GM12878 (cell line): ENCODE results near the gene HAPSTR1. TPM values are rescaled to one million over a fixed set of nuclear protein-coding genes. Genes with fewer than 3 reads are reported as not detected.

Experiments used
- ATAC-seq: fragments of 200-7000 bp; cut with Tn5 transposase; 3 replicates; pipeline ENCODE4 v1.9.1; 2020; ENCODE audit warnings: mild to moderate bottlenecking, moderate library complexity
- BruUV-seq: library from RNA; stranded (reverse); fragments of 400-500 nt; replicated peaks from 2 replicates; lab custom pipeline; 2021; lab: Mats Ljungman, UMichigan
- CTCF ChIA-PET: fragments of 300-600 bp; sonication (Branson Sonifier 250); formaldehyde crosslinking; extraction: SDS; loops from one replicate; lab custom pipeline; 2021; ENCODE audit warnings: inconsistent platforms; lab: Yijun Ruan, JAX
- POLR2A ChIA-PET: fragments of 350-600 bp; formaldehyde crosslinking; extraction: SDS; loops from one replicate; lab custom pipeline; 2021; ENCODE audit warnings: inconsistent platforms; lab: Charles Lee
- RAD21 ChIA-PET: fragments of 300-600 bp; sonication (Branson Sonifier 250); formaldehyde crosslinking; loops from one replicate; lab custom pipeline; 2023; ENCODE audit warnings: antibody characterized with exemption; ENCODE audit not compliant: unreplicated experiment; lab: Charles Lee
- SMC1A ChIA-PET: fragments of 300-600 bp; sonication (Branson Sonifier 250); formaldehyde crosslinking; loops from one replicate; lab custom pipeline; 2023; ENCODE audit not compliant: unreplicated experiment, uncharacterized antibody; lab: Charles Lee
- DNase-seq: peaks from one replicate; pipeline ENCODE4 v3.0.0-alpha.2; 2011; ENCODE audit warnings: low read depth, low spot score
- FAIRE-seq: peaks from 3 replicates; lab custom pipeline; 2011; peaks lifted over from hg19 to GRCh38; lab: Jason Lieb, UNC
- H2AFZ ChIP-seq: 2 replicates; pipeline ENCODE4 v1.6.0; 2011; ENCODE audit warnings: low read depth, low read length, control low read depth; ENCODE audit not compliant: control insufficient read depth
- H3K27ac ChIP-seq: 2 replicates; pipeline ENCODE4 v1.5.1; 2011; ENCODE audit warnings: control low read depth; ENCODE audit not compliant: control insufficient read depth, insufficient read depth
- H3K27me3 ChIP-seq, 2 experiments: replicated peaks in 1 of 2; 2 replicates each; pipeline versions ENCODE4 v1.6.0 to v1.6.1; 2011; ENCODE audit warnings: low read length in 1 of 2; ENCODE audit not compliant: control insufficient read depth in 2 of 2, insufficient read depth in 2 of 2
- H3K36me3 ChIP-seq, 2 experiments: 2 replicates each; pipeline ENCODE4 v1.5.1; 2011; ENCODE audit warnings: low read length in 1 of 2; ENCODE audit not compliant: control insufficient read depth in 2 of 2, insufficient read depth in 2 of 2
- H3K4me1 ChIP-seq: 2 replicates; pipeline ENCODE4 v1.6.1; 2011; ENCODE audit warnings: mild to moderate bottlenecking, low read length, moderate library complexity, mixed read lengths; ENCODE audit not compliant: control insufficient read depth, insufficient read depth
- H3K4me2 ChIP-seq: 2 replicates; pipeline ENCODE4 v1.6.0; 2011; ENCODE audit warnings: control low read depth; ENCODE audit not compliant: control insufficient read depth, insufficient read depth
- H3K4me3 ChIP-seq: fragments of 200-600 bp; sonication (generic); 2 replicates; pipeline ENCODE4 v1.5.1; 2016
- H3K79me2 ChIP-seq: 2 replicates; pipeline ENCODE4 v1.6.0; 2011; ENCODE audit warnings: low read length; ENCODE audit not compliant: control insufficient read depth, insufficient read depth
- H3K9ac ChIP-seq: 2 replicates; pipeline ENCODE4 v1.8.0; 2011; ENCODE audit warnings: low read length, control low read depth, mixed read lengths; ENCODE audit not compliant: control insufficient read depth, insufficient read depth
- H3K9me3 ChIP-seq: replicated peaks from 3 replicates; pipeline ENCODE4 v1.5.1; 2011; ENCODE audit warnings: mild to moderate bottlenecking, low read length; ENCODE audit not compliant: control insufficient read depth, insufficient read depth
- H4K20me1 ChIP-seq: 2 replicates; pipeline ENCODE4 v1.6.0; 2011; ENCODE audit not compliant: control insufficient read depth, insufficient read depth
- ATF2 ChIP-seq: IDR thresholded peaks from 2 replicates; pipeline ENCODE4 v1.6.1; 2012; ENCODE audit warnings: low read length, inconsistent platforms
- ATF7 ChIP-seq: fragments of 450-650 bp; IDR thresholded peaks from 2 replicates; pipeline ENCODE4 v1.6.1; 2016; ENCODE audit warnings: low read depth, mild to moderate bottlenecking
- ELK1 ChIP-seq: IDR thresholded peaks from 2 replicates; pipeline ENCODE4 v1.6.1; 2012; ENCODE audit warnings: low read depth, low read length, improper control_type of control experiment
- FOXM1 ChIP-seq: IDR thresholded peaks from 2 replicates; pipeline ENCODE4 v1.6.1; 2012; ENCODE audit warnings: low read depth, mild to moderate bottlenecking, inconsistent platforms, low read length, moderate library complexity
- IRF3 ChIP-seq: fragments of 450-650 bp; IDR thresholded peaks from 2 replicates; pipeline ENCODE4 v1.6.1; 2014; ENCODE audit warnings: mild to moderate bottlenecking
- KLF5 ChIP-seq: fragments of 450-650 bp; IDR thresholded peaks from 2 replicates; pipeline ENCODE4 v1.6.1; 2014; ENCODE audit warnings: mild to moderate bottlenecking; ENCODE audit not compliant: partially characterized antibody
- MYB ChIP-seq: fragments of 150-350 bp; IDR thresholded peaks from 2 replicates; pipeline ENCODE4 v1.6.1; 2014; ENCODE audit warnings: mild to moderate bottlenecking, low read depth, low read length, borderline replicate concordance
- PKNOX1 ChIP-seq: fragments of 450-650 bp; IDR thresholded peaks from 2 replicates; pipeline ENCODE4 v1.6.1; 2016; ENCODE audit warnings: mild to moderate bottlenecking
- PRDM15 ChIP-seq: fragments of 450-650 bp; formaldehyde crosslinking; IDR thresholded peaks from 2 replicates; pipeline ENCODE4 v1.4.0; 2020; ENCODE audit warnings: mild to moderate bottlenecking, moderate library complexity
- RCOR1 ChIP-seq: conservative IDR thresholded peaks from 2 replicates; pipeline ENCODE4 v1.6.1; 2012; ENCODE audit warnings: low read depth, low read length, improper control_type of control experiment
- ZBTB33 ChIP-seq: fragments of 450-650 bp; IDR thresholded peaks from 2 replicates; pipeline ENCODE4 v1.6.1; 2017; ENCODE audit warnings: mild to moderate bottlenecking
- ZNF274 ChIP-seq: IDR thresholded peaks from one replicate; pipeline ENCODE4 v1.8.0; 2011; ENCODE audit not compliant: insufficient read length, insufficient read depth
- ZNF622 ChIP-seq: fragments of 450-650 bp; IDR thresholded peaks from 2 replicates; pipeline ENCODE4 v1.6.1; 2017; ENCODE audit warnings: mild to moderate bottlenecking, inconsistent platforms
- WGBS: methylation state at CpG from one replicate; pipeline ENCODE4 v1.1.6; 2016; ENCODE audit warnings: low lambda C conversion rate; ENCODE audit not compliant: insufficient replicate concordance, insufficient coverage; ENCODE audit errors: missing lambda C conversion rate; 5-methylcytosine and 5-hydroxymethylcytosine counted together
- in situ Hi-C: fragments of 300-500 bp; cut with MboI; formaldehyde crosslinking; loops from 9 replicates; pipeline ENCODE4 v1.14.3; 2018; ENCODE audit warnings: mixed read lengths
- intact Hi-C: fragments of 100-400 bp; cut with micrococcal nuclease; formaldehyde crosslinking; loops from one replicate; pipeline ENCODE4 v1.14.2; 2022; ENCODE audit not compliant: unreplicated experiment
- polyA plus RNA-seq, 11 experiments: library from polyadenylated mRNA; depleted of rRNA in 4 of 11; unstranded in 6 of 11; stranded (reverse) in 5 of 11; fragments of >200 nt; fragmentation: Nextera tagmentation in 4 of 11; fragmentation: Illumina TruSeq in 1 of 11; extraction: Ambion mirVana in 4 of 11; extraction: Trizol in 1 of 11; gene quantifications; 1 replicate in 1 of 11; 2 replicates in 10 of 11; pipeline versions ENCODE4 v1.2.1 to v1.2.3, GENCODE V29; 2011 to 2016; ENCODE audit warnings: inconsistent platforms in 2 of 11, missing spikeins in 2 of 11, low read depth in 1 of 11
- total RNA-seq, 4 experiments: library from RNA; depleted of rRNA in 3 of 4; stranded (reverse); fragments of >200 nt in 3 of 4; fragmentation: Illumina TruSeq in 1 of 4; extraction: Trizol in 1 of 4; gene quantifications; 2 replicates each; pipeline versions ENCODE4 v1.2.1 to v1.2.3, GENCODE V29; 2013 to 2021

HAPSTR1 gene
- total and polyA plus RNA-seq, 10 of the 15 experiments (the other 5 are each of a cell fraction or from before 2014, with no cell fraction given): 8.7 to 52.5 (median 23.1) TPM

- RAD21 ChIA-PET: interaction anchor here (1.7 kb wide), 1 partner anchor 12 kb away, joined by 4 read pairs; no protein-coding TSS in a partner anchor
- SMC1A ChIA-PET: no interaction called here
- DNase-seq (no peak), FAIRE-seq (no peak), ATAC-seq (no peak)
- Histone ChIP-seq H3K9me3 (no peaks in the 10 kb centered on the region), H3K27ac (no peak overlapping the region), H2AFZ (no peak overlapping the region), H3K9ac (no peak overlapping the region), H3K4me3 (no peak overlapping the region), H3K4me1 (peaks cover 16% of the 10 kb centered on the region), H3K79me2 (no peaks in the 10 kb centered on the region), H4K20me1 (no peaks in the 10 kb centered on the region), H3K36me3 (no peaks in the 10 kb centered on the region), H3K4me2 (no peak overlapping the region), H3K27me3 (no peaks in the 10 kb centered on the region)
- intact Hi-C loops (no loop called here), in situ Hi-C loops (no loop called here)
- no TSS peak for BruUV-seq
- WGBS: 36% methylated on average over 7 of the region's 7 CpGs
- POLR2A ChIA-PET: interaction anchor here (0.6 kb wide), 1 partner anchor 90 kb away, joined by 3 read pairs; no protein-coding TSS in a partner anchor
- CTCF ChIA-PET: no interaction called here
- no peak for TF ChIP-seq PRDM15 (CRISPR knock-in tag)
- no peak for TF ChIP-seq RCOR1
- TF ChIP-seq FOXM1: no peak
- TF ChIP-seq ATF2: no peak
- no peak for TF ChIP-seq ZBTB33
- TF ChIP-seq ZNF274: no peak
- no peak for TF ChIP-seq ATF7
- TF ChIP-seq KLF5: no peak
- no peak for TF ChIP-seq ZNF622
- TF ChIP-seq PKNOX1: no peak
- TF ChIP-seq ELK1: no peak
- TF ChIP-seq MYB: no peak
- no peak for TF ChIP-seq IRF3
These were observed 29.1 kb upstream of the HAPSTR1 start for GRCh38 chr16:9062301-9062700.
